Bronchial epithelial cell (primary cell): ENCODE results near the gene NEB. TPM values are rescaled to one million over a fixed set of nuclear protein-coding genes. Genes with fewer than 3 reads are reported as not detected.

Experiments used
- DNase-seq: peaks from one replicate; pipeline ENCODE4 v3.0.0-alpha.2; 2010; ENCODE audit warnings: low read depth
- FAIRE-seq: peaks from 2 replicates; lab custom pipeline; 2011; peaks lifted over from hg19 to GRCh38; lab: Jason Lieb, UNC
- H3K27me3 ChIP-seq: 2 replicates; pipeline ENCODE4 v1.5.1; 2011; ENCODE audit warnings: low read length; ENCODE audit not compliant: control insufficient read depth, insufficient read depth
- H3K36me3 ChIP-seq: 2 replicates; pipeline ENCODE4 v1.5.1; 2011; ENCODE audit warnings: low read length; ENCODE audit not compliant: control insufficient read depth, insufficient read depth
- H3K4me3 ChIP-seq: 2 replicates; pipeline ENCODE4 v1.5.1; 2011; ENCODE audit warnings: mild to moderate bottlenecking, low read depth, low read length, control low read depth
- total RNA-seq: library from RNA; depleted of rRNA; stranded (reverse); fragments of >200 nt; gene quantifications from 2 replicates; pipeline ENCODE4 v1.2.1, GENCODE V29; 2014
- TF ChIP-seq, protein P1 (sequence below): IDR thresholded peaks from 2 replicates; pipeline ENCODE4 v1.5.1; 2011; ENCODE audit warnings: mild to moderate bottlenecking, moderate library complexity, low read length, control low read depth, inconsistent platforms; ENCODE audit not compliant: insufficient read depth, severe bottlenecking

Gene NEB
- total RNA-seq, 1 donor from 2014 or later: 0.26 TPM

DNA sequence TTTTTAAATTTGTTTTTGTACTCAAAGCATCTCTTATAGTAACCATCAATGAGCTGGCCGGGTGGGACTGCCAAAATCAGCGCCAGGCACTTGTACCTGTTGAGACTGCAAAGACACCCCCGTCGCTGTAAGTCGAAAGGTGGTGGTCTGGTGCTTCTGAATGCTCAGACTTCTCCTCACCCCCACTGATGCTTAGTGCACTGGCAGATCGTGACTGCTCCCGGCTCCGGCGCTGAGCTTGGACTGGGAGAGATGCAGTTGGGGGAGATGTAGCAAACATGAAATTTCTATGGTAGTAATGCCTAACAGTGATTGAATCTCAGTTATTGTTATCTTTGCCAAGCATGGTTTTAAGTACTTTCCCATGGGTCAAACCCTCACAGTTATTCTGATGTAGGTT is 244.0 kb downstream of the NEB start:
- DNase-seq: no peak
- H3K4me3 ChIP-seq: no peak overlapping the region
- TF ChIP-seq, protein P1, sequence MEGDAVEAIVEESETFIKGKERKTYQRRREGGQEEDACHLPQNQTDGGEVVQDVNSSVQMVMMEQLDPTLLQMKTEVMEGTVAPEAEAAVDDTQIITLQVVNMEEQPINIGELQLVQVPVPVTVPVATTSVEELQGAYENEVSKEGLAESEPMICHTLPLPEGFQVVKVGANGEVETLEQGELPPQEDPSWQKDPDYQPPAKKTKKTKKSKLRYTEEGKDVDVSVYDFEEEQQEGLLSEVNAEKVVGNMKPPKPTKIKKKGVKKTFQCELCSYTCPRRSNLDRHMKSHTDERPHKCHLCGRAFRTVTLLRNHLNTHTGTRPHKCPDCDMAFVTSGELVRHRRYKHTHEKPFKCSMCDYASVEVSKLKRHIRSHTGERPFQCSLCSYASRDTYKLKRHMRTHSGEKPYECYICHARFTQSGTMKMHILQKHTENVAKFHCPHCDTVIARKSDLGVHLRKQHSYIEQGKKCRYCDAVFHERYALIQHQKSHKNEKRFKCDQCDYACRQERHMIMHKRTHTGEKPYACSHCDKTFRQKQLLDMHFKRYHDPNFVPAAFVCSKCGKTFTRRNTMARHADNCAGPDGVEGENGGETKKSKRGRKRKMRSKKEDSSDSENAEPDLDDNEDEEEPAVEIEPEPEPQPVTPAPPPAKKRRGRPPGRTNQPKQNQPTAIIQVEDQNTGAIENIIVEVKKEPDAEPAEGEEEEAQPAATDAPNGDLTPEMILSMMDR: no peak
- H3K36me3 ChIP-seq: no peaks in the 10 kb centered on the region
- FAIRE-seq: no peak
- H3K27me3 ChIP-seq: no peaks in the 10 kb centered on the region

DNA sequence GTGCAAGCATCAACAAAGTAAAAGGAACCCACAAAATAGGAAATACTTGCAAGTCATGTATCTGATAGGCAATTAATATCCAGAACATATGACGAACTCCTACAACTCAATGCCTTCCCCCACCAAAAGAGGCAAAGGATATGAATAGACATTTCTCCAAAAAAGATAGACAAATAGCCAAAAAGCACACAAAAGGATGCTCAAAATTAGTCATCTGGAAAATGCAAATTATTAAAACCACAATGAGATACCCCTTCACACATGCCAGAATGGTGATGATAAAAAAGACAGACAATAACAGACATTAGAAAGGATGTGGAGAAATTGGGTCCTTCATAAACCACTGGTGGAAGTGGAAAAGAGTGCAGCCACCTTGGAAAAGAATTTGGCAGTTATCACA is 248.2 kb downstream of the NEB start:
- TF ChIP-seq, protein P1: no peak
- FAIRE-seq: no peak
- Histone ChIP-seq H3K27me3 (no peaks in the 10 kb centered on the region), H3K4me3 (no peak overlapping the region), H3K36me3 (no peaks in the 10 kb centered on the region)
- DNase-seq: no peak

DNA sequence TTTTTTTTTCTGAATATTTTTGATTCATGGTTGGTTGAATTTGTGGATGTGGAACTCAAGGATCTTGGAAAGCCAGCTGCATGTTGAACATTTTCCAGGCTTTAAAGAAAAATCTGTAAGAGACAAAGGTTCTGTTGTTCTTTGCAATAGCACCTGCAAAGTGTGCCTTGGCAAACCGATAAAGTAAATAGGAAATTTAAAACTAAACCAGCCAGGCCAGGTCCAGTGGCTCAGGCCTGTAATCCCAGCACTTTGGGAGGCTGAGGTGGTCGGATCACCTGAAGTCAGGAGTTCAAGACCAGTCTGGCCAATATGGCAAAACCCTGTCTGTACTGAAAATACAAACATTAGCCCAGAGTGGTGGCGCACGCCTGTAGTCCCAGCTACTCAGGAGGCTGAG is 250.2 kb downstream of the NEB start:
- FAIRE-seq: no peak
- no peak for DNase-seq
- H3K4me3 ChIP-seq: no peak overlapping the region
- no peaks in the 10 kb centered on the region for H3K27me3 ChIP-seq
- TF ChIP-seq, protein P1: no peak
- H3K36me3 ChIP-seq: no peaks in the 10 kb centered on the region

DNA sequence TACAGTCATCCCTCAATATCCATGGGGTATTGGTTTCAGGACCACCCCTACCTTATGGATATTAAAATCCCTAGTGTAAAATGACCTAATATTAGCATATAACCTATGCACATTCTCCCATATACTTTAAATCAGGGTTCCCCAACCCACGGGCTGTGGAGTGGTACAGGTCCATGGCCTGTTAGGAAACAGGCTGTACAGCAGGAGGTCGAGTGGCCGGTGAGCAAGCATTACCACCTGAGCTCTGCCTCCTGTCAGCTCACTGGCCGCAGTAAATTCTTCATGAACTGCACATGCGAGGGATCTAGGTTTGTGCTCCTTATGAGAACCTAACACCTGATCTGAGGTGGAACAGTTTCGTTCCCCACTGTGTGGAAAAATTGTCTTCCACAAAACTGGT is 250.7 kb downstream of the NEB start:
- DNase-seq: no peak
- Histone ChIP-seq H3K27me3 (no peaks in the 10 kb centered on the region), H3K36me3 (no peaks in the 10 kb centered on the region), H3K4me3 (no peak overlapping the region)
- TF ChIP-seq, protein P1: no peak
- no peak for FAIRE-seq

DNA sequence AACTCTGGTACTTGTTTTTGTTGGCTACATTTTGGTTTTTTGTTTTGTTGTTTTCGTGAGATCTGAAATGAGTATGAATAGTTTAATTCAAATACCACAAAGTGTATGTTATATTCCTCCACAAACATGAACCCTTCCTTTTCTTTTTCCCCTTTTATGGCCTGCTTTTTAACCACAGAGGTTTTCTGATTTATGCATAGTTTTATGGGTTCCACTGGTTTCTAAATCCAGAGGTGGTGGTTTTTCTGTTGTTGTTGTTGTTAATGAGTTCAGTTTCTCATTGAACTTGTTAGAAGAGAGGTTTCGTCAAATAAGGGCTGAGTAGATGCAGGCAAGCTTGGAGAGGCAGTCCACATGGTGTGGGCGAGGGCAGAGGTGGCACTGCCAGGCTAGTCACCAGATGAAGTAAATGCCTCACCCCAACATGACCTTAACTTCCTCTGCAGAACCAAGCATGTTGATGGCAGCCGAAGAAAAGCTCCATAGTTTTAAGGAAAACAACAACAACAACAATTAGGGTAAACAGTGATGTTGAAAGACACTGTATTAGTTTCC is 252.0 kb downstream of the NEB start:
- Histone ChIP-seq H3K4me3 (no peak overlapping the region), H3K27me3 (no peaks in the 10 kb centered on the region), H3K36me3 (no peaks in the 10 kb centered on the region)
- DNase-seq: no peak
- no peak for FAIRE-seq
- TF ChIP-seq, protein P1: no peak

DNA sequence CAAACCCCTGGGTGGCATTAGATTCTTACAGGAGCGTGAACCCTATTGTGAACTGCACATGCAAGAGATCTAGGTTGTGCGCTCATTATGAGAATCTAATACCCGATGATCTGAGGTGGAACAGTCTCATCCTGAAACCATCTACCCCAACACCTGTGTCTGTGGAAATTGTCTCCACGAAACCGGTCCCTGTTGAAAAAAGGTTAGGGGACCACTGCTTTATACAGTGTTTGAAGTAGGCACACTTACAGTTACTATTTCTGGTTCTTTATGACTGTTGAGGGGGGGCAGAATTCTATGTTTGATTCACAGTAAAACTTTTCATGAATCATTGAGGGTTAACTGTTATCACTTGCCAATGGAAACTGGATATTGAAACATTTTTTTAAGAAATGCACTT is 252.5 kb downstream of the NEB start:
- Histone ChIP-seq H3K4me3 (no peak overlapping the region), H3K36me3 (no peaks in the 10 kb centered on the region), H3K27me3 (no peaks in the 10 kb centered on the region)
- DNase-seq (no peak), FAIRE-seq (no peak)
- TF ChIP-seq, protein P1: no peak
